ENCODE results near the gene ELL.

- TF ChIP-seq CTCF (conservative IDR thresholded peaks at IDR 0.05; ENCODE audit: low read depth in 2 of 2) (no peak), EZH2 (IDR thresholded peaks at IDR 0.05; ENCODE audit: low read depth, unreplicated experiment) (no peak), STAT1 (IDR thresholded peaks at IDR 0.05; ENCODE audit: unreplicated experiment) (no peak), POLR2AphosphoS5 (IDR thresholded peaks at IDR 0.05; ENCODE audit: low read depth) (no peak), CREB1 (CRISPR knock-in tag; IDR thresholded peaks at IDR 0.05; ENCODE audit: low read depth) (no peak), EZH2phosphoT487 (IDR thresholded peaks at IDR 0.05; ENCODE audit: unreplicated experiment) (no peak), REST (IDR thresholded peaks at IDR 0.05; ENCODE audit: unreplicated experiment) (no peak), ZNF331 (CRISPR knock-in tag; IDR thresholded peaks at IDR 0.05; ENCODE audit: low read depth) (no peak), JUNB (IDR thresholded peaks at IDR 0.05; ENCODE audit: unreplicated experiment) (no peak), ETS1 (IDR thresholded peaks at IDR 0.05) (no peak), NANOG (IDR thresholded peaks at IDR 0.05; ENCODE audit: borderline replicate concordance) (no peak), ZNF462 (CRISPR knock-in tag; IDR thresholded peaks at IDR 0.05) (no peak), ZNF114 (CRISPR knock-in tag; IDR thresholded peaks at IDR 0.05) (no peak)
Measured at GRCh38 chr19:18515959-18516358, 5.9 kb downstream of the ELL start.
